ENCODE results near the gene XIRP1.

DNA sequence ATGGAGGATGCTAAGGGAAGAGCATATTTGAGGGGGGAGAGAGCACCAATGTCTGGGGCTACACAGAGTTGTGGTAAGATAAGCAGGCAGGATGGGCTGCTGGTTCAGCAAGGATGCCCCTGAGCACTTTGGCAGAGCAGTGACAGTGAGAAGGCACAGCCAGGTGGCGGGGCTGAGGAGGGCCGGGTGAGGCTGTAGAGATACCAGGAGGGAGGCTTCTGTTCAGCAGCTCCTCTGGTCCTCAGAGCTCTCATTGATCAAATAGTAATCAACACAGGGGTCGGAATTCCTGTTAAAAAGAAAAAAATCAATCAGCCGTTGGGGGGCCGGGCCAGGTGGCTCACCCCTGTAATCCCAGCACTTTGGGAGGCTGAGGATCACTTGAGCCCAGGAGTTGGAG is 11.5 kb upstream of the XIRP1 start:
- TF ChIP-seq GATA2 (IDR thresholded peaks at IDR 0.05; ENCODE audit: low read depth, low read length), result no peak
- TF ChIP-seq GATA3 (IDR thresholded peaks at IDR 0.05; ENCODE audit: low read depth, low read length), result no peak
